Activated CD4-positive, alpha-beta T cell treated with anti-CD3 and anti-CD28 coated beads, Interleukin-2, amount 50 U/mL, for 16 hours (primary cell): ENCODE measurements around the gene RABGAP1L.
"Not testable (repeated sequence)": the region's sequence is repeated elsewhere in the genome, so short reads cannot be mapped to it uniquely, and the experiment has no call there.

ENCODE experiments used
- DNase-seq: peaks from one replicate; pipeline ENCODE4 v3.0.0-alpha.2; 2020

Gene RABGAP1L

GRCh38 chr1:174159252-174160108, at the start of gene RABGAP1L:
TSS of gene RABGAP1L (plus strand) at chr1:174159520.
- peak; percentile 95 for DNase-seq

GRCh38 chr1:174110053-174110452, 49.3 kb upstream of the RABGAP1L start:
- no peak for DNase-seq

GRCh38 chr1:174112489-174113162, 46.7 kb upstream of the RABGAP1L start:
- no peak for DNase-seq

GRCh38 chr1:174114106-174114505, 45.2 kb upstream of the RABGAP1L start:
- no peak for DNase-seq

- DNase-seq = peak; percentile 62
Measured at GRCh38 chr1:174114788-174115448, 44.4 kb upstream of the RABGAP1L start.

- DNase-seq = peak; percentile 65
Measured at GRCh38 chr1:174116042-174116441, 43.3 kb upstream of the RABGAP1L start.

GRCh38 chr1:174118751-174119150, 40.6 kb upstream of the RABGAP1L start:
- DNase-seq = no peak

- not testable (repeated sequence) for DNase-seq
Measured at GRCh38 chr1:174122318-174122717, 37.0 kb upstream of the RABGAP1L start.

GRCh38 chr1:174123843-174124242, 35.5 kb upstream of the RABGAP1L start:
- DNase-seq = no peak

GRCh38 chr1:174127176-174127575, 32.1 kb upstream of the RABGAP1L start:
- DNase-seq = not testable (repeated sequence)

GRCh38 chr1:174131032-174131638, 28.2 kb upstream of the RABGAP1L start:
- no peak for DNase-seq

GRCh38 chr1:174134003-174134659, 25.2 kb upstream of the RABGAP1L start:
- no peak for DNase-seq

- DNase-seq = no peak
Measured at GRCh38 chr1:174135211-174135610, 24.1 kb upstream of the RABGAP1L start.

GRCh38 chr1:174136714-174137113, 22.6 kb upstream of the RABGAP1L start:
- DNase-seq = no peak

GRCh38 chr1:174142836-174143235, 16.5 kb upstream of the RABGAP1L start:
- DNase-seq = no peak

- DNase-seq = not testable (repeated sequence)
Measured at GRCh38 chr1:174143727-174144396, 15.5 kb upstream of the RABGAP1L start.

- DNase-seq = not testable (repeated sequence)
Measured at GRCh38 chr1:174144397-174144783, 14.9 kb upstream of the RABGAP1L start.

GRCh38 chr1:174149216-174149615, 10.1 kb upstream of the RABGAP1L start:
- no peak for DNase-seq

GRCh38 chr1:174150499-174150898, 8.8 kb upstream of the RABGAP1L start:
- DNase-seq = no peak

- DNase-seq = peak; percentile 40
Measured at GRCh38 chr1:174152427-174152826, 6.9 kb upstream of the RABGAP1L start.

- peak; percentile 84 for DNase-seq
Measured at GRCh38 chr1:174153085-174153824, 6.1 kb upstream of the RABGAP1L start.

- DNase-seq = no peak
Measured at GRCh38 chr1:174153825-174154107, 5.6 kb upstream of the RABGAP1L start.
